Metanephros (tissue), 2 donors: ENCODE measurements around the gene TBR1. TPM values are rescaled to one million over a fixed set of nuclear protein-coding genes. Genes with fewer than 3 reads are reported as not detected.

Experiments
- small RNA-seq: library from RNA; depleted of rRNA; stranded (forward); fragments of <200 nt; gene quantifications from one replicate; pipeline ENCODE3, GENCODE V24; 2014; ENCODE audit warnings: low replicate concordance
- total RNA-seq: library from RNA; depleted of rRNA; stranded (reverse); fragments of >200 nt; gene quantifications from one replicate; pipeline ENCODE4 v1.2.3, GENCODE V29; 2014

The TBR1 gene
- 0.29 TPM for total RNA-seq

GRCh38 chr2:161415987-161416707, at the start of gene TBR1:
Gene TBR1 (plus strand): TSS chr2:161416297. CDS start chr2:161416411, 114 bp downstream.

Small RNA genes lying within 50 kb of the gene (small RNA-seq; reads per million reads assigned to genes)
- gene RNA5SP108 = not detected

Other genes starting within 250 kb of the TBR1 start
- 36.5 TPM for gene PSMD14, start 107.9 kb upstream of the TBR1 start, total RNA-seq
- 0.12 TPM for gene SLC4A10, start 208.1 kb downstream of the TBR1 start, total RNA-seq